GM23338 (cell line): ENCODE results near the gene TAOK3. TPM values are rescaled to one million over a fixed set of nuclear protein-coding genes. Genes with fewer than 3 reads are reported as not detected.

Source experiments
- ATAC-seq: fragments of 200-7000 bp; cut with Tn5 transposase; 3 replicates; pipeline ENCODE4 v1.9.1; 2020
- DNase-seq: peaks from one replicate; pipeline ENCODE4 v3.0.0-alpha.2; 2015; ENCODE audit warnings: low spot score
- H2AFZ ChIP-seq: fragments of 200-600 bp; sonication (generic); 2 replicates; pipeline ENCODE4 v1.8.0; 2016; ENCODE audit warnings: antibody characterized with exemption, mild to moderate bottlenecking, moderate library complexity
- H3F3A ChIP-seq: fragments of 200-600 bp; sonication (generic); replicated peaks from 2 replicates; pipeline ENCODE4 v1.8.0; 2017; ENCODE audit warnings: antibody characterized with exemption, mixed run types, low read depth
- H3K27ac ChIP-seq: fragments of 200-600 bp; sonication (generic); 2 replicates; pipeline ENCODE4 v1.6.1; 2016; ENCODE audit warnings: low read depth
- H3K27me3 ChIP-seq: fragments of 200-600 bp; sonication (generic); 2 replicates; pipeline ENCODE4 v1.8.0; 2016; ENCODE audit warnings: mild to moderate bottlenecking, mixed run types, moderate library complexity; ENCODE audit not compliant: insufficient read depth
- H3K36me3 ChIP-seq: fragments of 200-600 bp; sonication (generic); 2 replicates; pipeline ENCODE4 v1.8.0; 2016; ENCODE audit warnings: mild to moderate bottlenecking; ENCODE audit not compliant: insufficient read depth
- H3K4me1 ChIP-seq: fragments of 200-600 bp; sonication (generic); 2 replicates; pipeline ENCODE4 v1.8.0; 2016; ENCODE audit warnings: mild to moderate bottlenecking, moderate library complexity; ENCODE audit not compliant: insufficient read depth
- H3K4me2 ChIP-seq: fragments of 200-600 bp; sonication (generic); 2 replicates; pipeline ENCODE4 v1.7.1; 2017; ENCODE audit warnings: mixed run types
- H3K4me3 ChIP-seq: fragments of 200-600 bp; sonication (generic); 2 replicates; pipeline ENCODE4 v1.6.1; 2016; ENCODE audit warnings: mixed run types
- H3K79me2 ChIP-seq: fragments of 200-600 bp; sonication (generic); replicated peaks from 2 replicates; pipeline ENCODE4 v1.8.0; 2017; ENCODE audit warnings: mild to moderate bottlenecking; ENCODE audit not compliant: insufficient read depth
- H3K9me2 ChIP-seq: fragments of 200-600 bp; sonication (generic); 2 replicates; pipeline ENCODE4 v1.8.0; 2017; ENCODE audit not compliant: insufficient read depth
- H4K20me1 ChIP-seq: fragments of 200-600 bp; sonication (generic); replicated peaks from 2 replicates; pipeline ENCODE4 v1.8.0; 2017; ENCODE audit warnings: mild to moderate bottlenecking; ENCODE audit not compliant: insufficient read depth
- H3K27ac Mint-ChIP-seq: 2 replicates; pipeline ENCODE4 v1.8.0; 2020; ENCODE audit warnings: inconsistent platforms, mild to moderate bottlenecking, moderate library complexity, mixed read lengths
- H3K27me3 Mint-ChIP-seq: 3 replicates; pipeline ENCODE4 v1.8.0; 2022; ENCODE audit warnings: low read depth, mild to moderate bottlenecking, moderate library complexity, mixed read lengths, inconsistent platforms; ENCODE audit not compliant: insufficient read depth, poor library complexity
- H3K36me3 Mint-ChIP-seq: 3 replicates; pipeline ENCODE4 v1.8.0; 2021; ENCODE audit warnings: low read depth, mild to moderate bottlenecking, inconsistent platforms, moderate library complexity, mixed read lengths
- H3K4me1 Mint-ChIP-seq: 3 replicates; pipeline ENCODE4 v1.8.0; 2020; ENCODE audit warnings: mild to moderate bottlenecking, inconsistent platforms, mixed read lengths
- H3K4me3 Mint-ChIP-seq: 3 replicates; pipeline ENCODE4 v1.8.0; 2021; ENCODE audit warnings: moderate library complexity, mild to moderate bottlenecking, inconsistent platforms, mixed read lengths
- H3K9me3 Mint-ChIP-seq: 3 replicates; pipeline ENCODE4 v1.8.0; 2020; ENCODE audit warnings: moderate library complexity, mild to moderate bottlenecking, inconsistent platforms, mixed read lengths
- CREB1 ChIP-seq: fragments of 250-450 bp; sonication (Bioruptor Pico); IDR thresholded peaks from 2 replicates; pipeline ENCODE4 v1.5.0; 2020; ENCODE audit warnings: low read depth, mild to moderate bottlenecking, moderate library complexity
- EZH2phosphoT487 ChIP-seq: fragments of 200-600 bp; sonication (generic); IDR thresholded peaks from one replicate; pipeline ENCODE4 v1.8.1; 2018; ENCODE audit warnings: antibody characterized with exemption; ENCODE audit not compliant: unreplicated experiment
- JUNB ChIP-seq: IDR thresholded peaks from one replicate; pipeline ENCODE4 v1.6.1; 2016; ENCODE audit warnings: antibody characterized with exemption; ENCODE audit not compliant: unreplicated experiment
- NANOG ChIP-seq: IDR thresholded peaks from 2 replicates; pipeline ENCODE4 v1.6.1; 2016; ENCODE audit warnings: antibody characterized with exemption, borderline replicate concordance
- POLR2AphosphoS5 ChIP-seq: IDR thresholded peaks from 2 replicates; pipeline ENCODE4 v1.6.1; 2016; ENCODE audit warnings: antibody characterized with exemption, low read depth
- STAT1 ChIP-seq: IDR thresholded peaks from one replicate; pipeline ENCODE4 v1.6.1; 2016; ENCODE audit warnings: antibody characterized with exemption; ENCODE audit not compliant: unreplicated experiment
- ZNF114 ChIP-seq: fragments of 250-450 bp; sonication (Bioruptor Pico); IDR thresholded peaks from 2 replicates; pipeline ENCODE4 v1.5.0; 2020; ENCODE audit warnings: mild to moderate bottlenecking, moderate library complexity
- polyA plus RNA-seq: library from polyadenylated mRNA; unstranded; fragments of >200 nt; fragmentation: Nextera tagmentation; extraction: Ambion mirVana; gene quantifications from 2 replicates; pipeline ENCODE4 v1.2.1, GENCODE V29; 2016
- total RNA-seq: library from RNA; depleted of rRNA; stranded (reverse); fragments of >200 nt; shearing (Covaris generic); gene quantifications from 2 replicates; pipeline ENCODE4 v1.2.3, GENCODE V29; 2014
- TF ChIP-seq, protein P1 (sequence below): IDR thresholded peaks from 2 replicates; pipeline ENCODE4 v1.6.1; 2016; ENCODE audit warnings: antibody characterized with exemption
- TF ChIP-seq, protein P2 (sequence below): fragments of 250-450 bp; sonication (Bioruptor Pico); IDR thresholded peaks from 2 replicates; pipeline ENCODE4 v1.5.0; 2020; ENCODE audit warnings: mild to moderate bottlenecking, moderate library complexity

TAOK3 gene
- total and polyA plus RNA-seq, 2 experiments from 2014 or later = 7.6 to 20.4 TPM

DNA sequence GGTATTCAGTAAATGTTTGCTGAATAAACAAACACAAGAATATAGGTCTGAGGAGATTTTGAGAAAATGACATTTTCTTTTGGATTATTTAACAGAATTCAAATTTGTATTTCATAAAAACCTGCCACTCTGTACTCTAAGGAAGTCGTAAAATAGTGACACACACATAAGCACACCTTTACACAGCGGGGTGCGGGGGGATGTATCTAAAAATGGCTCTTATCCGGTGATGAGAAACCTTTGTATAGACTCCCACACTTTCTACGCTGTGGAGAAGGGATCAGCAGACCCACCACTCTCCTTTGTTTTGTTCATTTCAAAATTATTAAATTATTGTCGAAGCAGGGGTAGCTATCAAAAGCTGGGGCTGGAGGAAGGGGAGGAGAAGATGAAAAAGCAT lies 178.7 kb downstream of the TAOK3 start:
- no peaks in the 10 kb centered on the region for H3F3A ChIP-seq
- H3K36me3 ChIP-seq = no peaks in the 10 kb centered on the region
- no peak for DNase-seq
- H3K9me2 ChIP-seq = no peaks in the 10 kb centered on the region
- H3K27me3 ChIP-seq = no peaks in the 10 kb centered on the region
- H3K27me3 Mint-ChIP-seq = peaks cover 1% of the 10 kb centered on the region
- H3K27ac Mint-ChIP-seq = peak overlapping the region; percentile 10; the same call in 1 of the 2 replicates
- H3K36me3 Mint-ChIP-seq = no peaks in the 10 kb centered on the region; the same call in 2 of the 3 replicates
- no peak overlapping the region for H3K4me2 ChIP-seq
- H4K20me1 ChIP-seq = no peaks in the 10 kb centered on the region
- H3K9me3 Mint-ChIP-seq = no peaks in the 10 kb centered on the region
- peaks cover 21% of the 10 kb centered on the region for H3K4me1 Mint-ChIP-seq
- no peak for ATAC-seq
- H3K27ac ChIP-seq = no peak overlapping the region
- peaks cover 23% of the 10 kb centered on the region for H3K4me1 ChIP-seq
- no peak overlapping the region for H2AFZ ChIP-seq
- H3K79me2 ChIP-seq = no peaks in the 10 kb centered on the region
- no peak overlapping the region for H3K4me3 ChIP-seq
- no peak overlapping the region for H3K4me3 Mint-ChIP-seq
- TF ChIP-seq, protein P1, sequence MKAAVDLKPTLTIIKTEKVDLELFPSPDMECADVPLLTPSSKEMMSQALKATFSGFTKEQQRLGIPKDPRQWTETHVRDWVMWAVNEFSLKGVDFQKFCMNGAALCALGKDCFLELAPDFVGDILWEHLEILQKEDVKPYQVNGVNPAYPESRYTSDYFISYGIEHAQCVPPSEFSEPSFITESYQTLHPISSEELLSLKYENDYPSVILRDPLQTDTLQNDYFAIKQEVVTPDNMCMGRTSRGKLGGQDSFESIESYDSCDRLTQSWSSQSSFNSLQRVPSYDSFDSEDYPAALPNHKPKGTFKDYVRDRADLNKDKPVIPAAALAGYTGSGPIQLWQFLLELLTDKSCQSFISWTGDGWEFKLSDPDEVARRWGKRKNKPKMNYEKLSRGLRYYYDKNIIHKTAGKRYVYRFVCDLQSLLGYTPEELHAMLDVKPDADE = no peak
- TF ChIP-seq CREB1 (CRISPR knock-in tag) (no peak), POLR2AphosphoS5 (no peak)

DNA sequence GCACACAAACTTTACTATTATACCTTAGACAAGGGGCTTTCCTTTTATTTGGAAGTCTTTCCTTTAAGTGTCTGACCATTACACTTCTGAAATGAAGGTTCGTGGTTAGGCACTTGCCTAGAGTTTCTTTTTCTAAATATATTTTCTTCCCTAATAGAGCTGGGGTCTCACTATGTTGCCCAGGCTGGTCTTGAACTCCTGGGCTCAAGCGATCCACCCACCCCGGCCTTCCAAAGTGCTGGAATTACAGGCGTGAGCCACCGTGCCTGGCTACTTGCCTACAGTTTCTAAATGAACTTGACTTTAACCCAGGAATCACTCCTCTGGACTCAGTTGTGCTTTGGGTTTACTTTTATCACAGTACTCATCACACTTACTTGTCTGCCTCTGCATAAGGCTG lies 179.2 kb downstream of the TAOK3 start:
- Histone ChIP-seq H2AFZ (no peak overlapping the region), H3K4me3 (no peak overlapping the region), H3K27ac (no peak overlapping the region), H3K9me2 (no peaks in the 10 kb centered on the region), H3K27me3 (no peaks in the 10 kb centered on the region), H3K4me2 (no peak overlapping the region), H4K20me1 (no peaks in the 10 kb centered on the region), H3F3A (no peaks in the 10 kb centered on the region), H3K79me2 (no peaks in the 10 kb centered on the region), H3K36me3 (no peaks in the 10 kb centered on the region), H3K4me1 (peaks cover 23% of the 10 kb centered on the region)
- ATAC-seq (no peak), DNase-seq (no peak)
- Mint-ChIP-seq H3K4me1 (peaks cover 26% of the 10 kb centered on the region), H3K27me3 (peaks cover 1% of the 10 kb centered on the region), H3K4me3 (no peak overlapping the region), H3K27ac (no peak overlapping the region), H3K9me3 (no peaks in the 10 kb centered on the region), H3K36me3 (no peaks in the 10 kb centered on the region; the same call in 2 of the 3 replicates)
- TF ChIP-seq EZH2phosphoT487 (no peak), CREB1 (CRISPR knock-in tag) (no peak)

DNA sequence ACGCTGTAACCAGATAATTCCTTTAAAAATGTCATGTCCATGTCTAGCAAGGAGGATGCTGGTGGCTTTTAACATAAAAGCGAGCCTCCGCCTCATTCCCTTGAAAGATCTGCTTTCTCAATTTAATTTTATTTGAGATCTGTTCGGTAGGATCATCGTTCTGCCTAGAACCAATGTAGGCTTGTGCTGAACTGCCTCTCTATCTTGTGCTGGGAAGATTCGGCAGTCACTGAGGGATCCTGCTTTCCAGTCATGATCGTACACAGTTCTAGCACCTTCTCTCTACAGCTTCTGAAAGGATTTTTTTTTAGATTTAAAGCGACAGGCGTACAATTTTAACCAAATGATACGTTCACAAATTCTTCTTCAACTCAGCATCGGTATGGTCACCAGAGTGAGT lies 182.4 kb downstream of the TAOK3 start:
- H3K4me2 ChIP-seq = peak overlapping the region; percentile 16
- DNase-seq = peak; percentile 10
- TF ChIP-seq EZH2phosphoT487 (no peak), NANOG (no peak), STAT1 (no peak), JUNB (no peak), ZNF114 (CRISPR knock-in tag) (no peak), POLR2AphosphoS5 (no peak)
- TF ChIP-seq, protein P2, sequence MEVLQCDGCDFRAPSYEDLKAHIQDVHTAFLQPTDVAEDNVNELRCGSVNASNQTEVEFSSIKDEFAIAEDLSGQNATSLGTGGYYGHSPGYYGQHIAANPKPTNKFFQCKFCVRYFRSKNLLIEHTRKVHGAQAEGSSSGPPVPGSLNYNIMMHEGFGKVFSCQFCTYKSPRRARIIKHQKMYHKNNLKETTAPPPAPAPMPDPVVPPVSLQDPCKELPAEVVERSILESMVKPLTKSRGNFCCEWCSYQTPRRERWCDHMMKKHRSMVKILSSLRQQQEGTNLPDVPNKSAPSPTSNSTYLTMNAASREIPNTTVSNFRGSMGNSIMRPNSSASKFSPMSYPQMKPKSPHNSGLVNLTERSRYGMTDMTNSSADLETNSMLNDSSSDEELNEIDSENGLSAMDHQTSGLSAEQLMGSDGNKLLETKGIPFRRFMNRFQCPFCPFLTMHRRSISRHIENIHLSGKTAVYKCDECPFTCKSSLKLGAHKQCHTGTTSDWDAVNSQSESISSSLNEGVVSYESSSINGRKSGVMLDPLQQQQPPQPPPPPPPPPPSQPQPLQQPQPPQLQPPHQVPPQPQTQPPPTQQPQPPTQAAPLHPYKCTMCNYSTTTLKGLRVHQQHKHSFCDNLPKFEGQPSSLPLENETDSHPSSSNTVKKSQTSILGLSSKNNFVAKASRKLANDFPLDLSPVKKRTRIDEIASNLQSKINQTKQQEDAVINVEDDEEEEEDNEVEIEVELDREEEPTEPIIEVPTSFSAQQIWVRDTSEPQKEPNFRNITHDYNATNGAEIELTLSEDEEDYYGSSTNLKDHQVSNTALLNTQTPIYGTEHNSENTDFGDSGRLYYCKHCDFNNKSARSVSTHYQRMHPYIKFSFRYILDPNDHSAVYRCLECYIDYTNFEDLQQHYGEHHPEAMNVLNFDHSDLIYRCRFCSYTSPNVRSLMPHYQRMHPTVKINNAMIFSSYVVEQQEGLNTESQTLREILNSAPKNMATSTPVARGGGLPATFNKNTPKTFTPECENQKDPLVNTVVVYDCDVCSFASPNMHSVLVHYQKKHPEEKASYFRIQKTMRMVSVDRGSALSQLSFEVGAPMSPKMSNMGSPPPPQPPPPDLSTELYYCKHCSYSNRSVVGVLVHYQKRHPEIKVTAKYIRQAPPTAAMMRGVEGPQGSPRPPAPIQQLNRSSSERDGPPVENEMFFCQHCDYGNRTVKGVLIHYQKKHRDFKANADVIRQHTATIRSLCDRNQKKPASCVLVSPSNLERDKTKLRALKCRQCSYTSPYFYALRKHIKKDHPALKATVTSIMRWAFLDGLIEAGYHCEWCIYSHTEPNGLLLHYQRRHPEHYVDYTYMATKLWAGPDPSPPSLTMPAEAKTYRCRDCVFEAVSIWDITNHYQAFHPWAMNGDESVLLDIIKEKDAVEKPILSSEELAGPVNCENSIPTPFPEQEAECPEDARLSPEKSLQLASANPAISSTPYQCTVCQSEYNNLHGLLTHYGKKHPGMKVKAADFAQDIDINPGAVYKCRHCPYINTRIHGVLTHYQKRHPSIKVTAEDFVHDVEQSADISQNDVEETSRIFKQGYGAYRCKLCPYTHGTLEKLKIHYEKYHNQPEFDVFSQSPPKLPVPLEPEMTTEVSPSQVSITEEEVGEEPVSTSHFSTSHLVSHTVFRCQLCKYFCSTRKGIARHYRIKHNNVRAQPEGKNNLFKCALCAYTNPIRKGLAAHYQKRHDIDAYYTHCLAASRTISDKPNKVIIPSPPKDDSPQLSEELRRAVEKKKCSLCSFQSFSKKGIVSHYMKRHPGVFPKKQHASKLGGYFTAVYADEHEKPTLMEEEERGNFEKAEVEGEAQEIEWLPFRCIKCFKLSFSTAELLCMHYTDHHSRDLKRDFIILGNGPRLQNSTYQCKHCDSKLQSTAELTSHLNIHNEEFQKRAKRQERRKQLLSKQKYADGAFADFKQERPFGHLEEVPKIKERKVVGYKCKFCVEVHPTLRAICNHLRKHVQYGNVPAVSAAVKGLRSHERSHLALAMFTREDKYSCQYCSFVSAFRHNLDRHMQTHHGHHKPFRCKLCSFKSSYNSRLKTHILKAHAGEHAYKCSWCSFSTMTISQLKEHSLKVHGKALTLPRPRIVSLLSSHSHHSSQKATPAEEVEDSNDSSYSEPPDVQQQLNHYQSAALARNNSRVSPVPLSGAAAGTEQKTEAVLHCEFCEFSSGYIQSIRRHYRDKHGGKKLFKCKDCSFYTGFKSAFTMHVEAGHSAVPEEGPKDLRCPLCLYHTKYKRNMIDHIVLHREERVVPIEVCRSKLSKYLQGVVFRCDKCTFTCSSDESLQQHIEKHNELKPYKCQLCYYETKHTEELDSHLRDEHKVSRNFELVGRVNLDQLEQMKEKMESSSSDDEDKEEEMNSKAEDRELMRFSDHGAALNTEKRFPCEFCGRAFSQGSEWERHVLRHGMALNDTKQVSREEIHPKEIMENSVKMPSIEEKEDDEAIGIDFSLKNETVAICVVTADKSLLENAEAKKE (CRISPR knock-in tag) = no peak
- TF ChIP-seq, protein P1 = no peak

More for the DNA sequence above, 182.4 kb downstream of the TAOK3 start:
- H3K36me3 Mint-ChIP-seq = no peaks in the 10 kb centered on the region
- peaks cover 23% of the 10 kb centered on the region for H3K4me1 ChIP-seq
- H4K20me1 ChIP-seq = no peaks in the 10 kb centered on the region
- peak overlapping the region; percentile 15; the same call in 1 of the 2 replicates for H3K4me3 ChIP-seq
- H3F3A ChIP-seq = no peaks in the 10 kb centered on the region
- peak; percentile 44 for ATAC-seq
- H3K36me3 ChIP-seq = no peaks in the 10 kb centered on the region
- no peaks in the 10 kb centered on the region for H3K79me2 ChIP-seq
- peaks cover 28% of the 10 kb centered on the region for H3K4me1 Mint-ChIP-seq
- no peaks in the 10 kb centered on the region for H3K27me3 ChIP-seq
- H3K27ac Mint-ChIP-seq = peak overlapping the region; percentile 87
- peak overlapping the region; percentile 69; the same call in 2 of the 3 replicates for H3K4me3 Mint-ChIP-seq
- H3K27ac ChIP-seq = peak overlapping the region; percentile 47; the same call in 1 of the 2 replicates
- H3K27me3 Mint-ChIP-seq = no peaks in the 10 kb centered on the region
- H3K9me2 ChIP-seq = no peaks in the 10 kb centered on the region
- no peaks in the 10 kb centered on the region for H3K9me3 Mint-ChIP-seq
- no peak overlapping the region for H2AFZ ChIP-seq
